Sigmoid colon (tissue), 7 donors: Measurements from ENCODE around the gene PPP1R12B. TPM values are rescaled to one million over a fixed set of nuclear protein-coding genes. Genes with fewer than 3 reads are reported as not detected.
"Not testable (repeated sequence)": the region's sequence is repeated elsewhere in the genome, so short reads cannot be mapped to it uniquely, and the experiment has no call there.

Source experiments
- DNase-seq: peaks from one replicate; pipeline ENCODE4 v3.0.0-alpha.2; 2019
- H3K27ac ChIP-seq, 4 donors: fragments of 200-600 bp; sonication (generic); one replicate each; pipeline ENCODE4 v1.5.1; 2016 to 2019; ENCODE audit warnings: mild to moderate bottlenecking in 1 of 4
- H3K27me3 ChIP-seq, 3 donors: fragments of 200-600 bp; sonication (generic); one replicate each; pipeline ENCODE4 v1.5.1; 2019; ENCODE audit warnings: mild to moderate bottlenecking in 1 of 3
- H3K36me3 ChIP-seq, 4 donors: fragments of 200-600 bp; sonication (generic); one replicate each; pipeline ENCODE4 v1.5.1; 2016 to 2019
- H3K4me1 ChIP-seq, 4 donors: fragments of 200-600 bp; sonication (generic); one replicate each; pipeline ENCODE4 v1.5.1; 2017 to 2019
- H3K4me3 ChIP-seq, 4 donors: fragments of 200-600 bp; sonication (generic); one replicate each; pipeline ENCODE4 v1.5.1; 2017 to 2019; ENCODE audit warnings: mild to moderate bottlenecking in 2 of 4, moderate library complexity in 1 of 4
- H3K9me3 ChIP-seq, 4 donors: fragments of 200-600 bp in 3 of 4; sonication (generic) in 3 of 4; one replicate each; pipeline versions ENCODE4 v1.5.1 to v1.6.1; 2013 to 2019
- CTCF ChIP-seq, 4 experiments: fragments of 450-650 bp in 3 of 4; fragments of 200-600 bp in 1 of 4; IDR thresholded peaks; one replicate each; pipeline ENCODE4 v1.5.1; 2016 to 2019; ENCODE audit warnings: antibody characterized with exemption in 4 of 4, mild to moderate bottlenecking in 3 of 4, moderate library complexity in 2 of 4
- EP300 ChIP-seq, 4 donors: sonication (generic); formaldehyde crosslinking; IDR thresholded peaks; one replicate each; pipeline ENCODE4 v1.6.1; 2017; ENCODE audit warnings: antibody characterized with exemption in 4 of 4
- POLR2A ChIP-seq, 2 donors: fragments of 450-650 bp; IDR thresholded peaks; one replicate each; pipeline ENCODE4 v1.6.1; 2016; ENCODE audit warnings: antibody characterized with exemption in 2 of 2, mild to moderate bottlenecking in 2 of 2, moderate library complexity in 2 of 2
- POLR2AphosphoS5 ChIP-seq, 4 donors: sonication (generic); formaldehyde crosslinking; IDR thresholded peaks; one replicate each; pipeline ENCODE4 v1.6.1; 2017; ENCODE audit warnings: antibody characterized with exemption in 4 of 4
- WGBS, 2 donors: extraction: QIAGEN DNeasy Blood & Tissue Kit; methylation state at CpG; one replicate each; pipeline ENCODE4 v1.1.7; 2013; 5-methylcytosine and 5-hydroxymethylcytosine counted together
- intact Hi-C: fragments of 100-400 bp; cut with DNase I; formaldehyde crosslinking; loops from one replicate; pipeline ENCODE4 v1.15.1; 2023
- polyA plus RNA-seq, 3 donors: library from polyadenylated mRNA; stranded (reverse); fragments of 200-250 nt; gene quantifications; one replicate each; pipeline ENCODE4 v1.2.3, GENCODE V29; 2013
- total RNA-seq, 4 donors: library from RNA; depleted of rRNA; stranded (reverse); fragments of >200 nt; gene quantifications; one replicate each; pipeline ENCODE4 v1.1.0, GENCODE V29; 2016
- donor health status: healthy with polysubstance abuse.
- donor health status: Bipolar disorder and iron deficiency.
- donor health status: healthy.

The PPP1R12B gene
- total and polyA plus RNA-seq, 7 donors, result 5.3 to 995 (median 493) TPM

GRCh38 chr1:202600432-202601041 is 252.0 kb downstream of the PPP1R12B start:
- Histone ChIP-seq H3K9me3 (no peaks in the 10 kb centered on the region), H3K27me3 (no peaks in the 10 kb centered on the region), H3K36me3 (peaks cover 0 to 32% (median 6%) of the 10 kb centered on the region in 4 donors), H3K27ac (peak overlapping the region in 3 of 4 donors; percentile 56 to 65 (median 59)), H3K4me3 (no peak overlapping the region), H3K4me1 (peaks cover 0 to 13% (median 7%) of the 10 kb centered on the region in 4 donors)
- no peak for DNase-seq
- 90 to 93% methylated on average over 10 of the region's 10 CpGs for WGBS, 2 donors
- intact Hi-C loops, result loop anchor here (2.0 kb wide), 1 partner anchor 100 kb away; no protein-coding TSS in a partner anchor
- TF ChIP-seq POLR2AphosphoS5 (IDR thresholded peaks at IDR 0.05) (no peak), POLR2A (IDR thresholded peaks at IDR 0.05) (no peak), CTCF (IDR thresholded peaks at IDR 0.05) (no peak), EP300 (IDR thresholded peaks at IDR 0.05) (no peak)

- TF ChIP-seq CTCF (IDR thresholded peaks at IDR 0.05) (no peak), EP300 (IDR thresholded peaks at IDR 0.05) (no peak), POLR2AphosphoS5 (IDR thresholded peaks at IDR 0.05) (no peak), POLR2A (IDR thresholded peaks at IDR 0.05) (no peak)
- no peak overlapping the region for H3K27ac ChIP-seq
- H3K27me3 ChIP-seq, result no peaks in the 10 kb centered on the region
- 95% methylated on average over 2 of the region's 2 CpGs for WGBS, 2 donors
- no peaks in the 10 kb centered on the region for H3K9me3 ChIP-seq
- no peak for DNase-seq
- peaks cover 0 to 41% (median 1%) of the 10 kb centered on the region in 4 donors for H3K36me3 ChIP-seq
- intact Hi-C loops, result no loop called here
- H3K4me3 ChIP-seq, result no peak overlapping the region
- H3K4me1 ChIP-seq, result peaks cover 0 to 13% (median 7%) of the 10 kb centered on the region in 4 donors
Measured at GRCh38 chr1:202603435-202603834, 254.9 kb downstream of the PPP1R12B start.

- Histone ChIP-seq H3K27ac (no peak overlapping the region), H3K4me3 (no peak overlapping the region), H3K27me3 (no peaks in the 10 kb centered on the region), H3K9me3 (no peaks in the 10 kb centered on the region), H3K4me1 (no peaks in the 10 kb centered on the region), H3K36me3 (peaks cover 0 to 41% (median 1%) of the 10 kb centered on the region in 4 donors)
- intact Hi-C loops, result no loop called here
- WGBS, 2 donors, result 82 to 91% methylated on average over 5 of the region's 5 CpGs
- no peak for TF ChIP-seq EP300 (IDR thresholded peaks at IDR 0.05)
- no peak for TF ChIP-seq CTCF (IDR thresholded peaks at IDR 0.05)
- TF ChIP-seq POLR2A (IDR thresholded peaks at IDR 0.05), result no peak
- no peak for TF ChIP-seq POLR2AphosphoS5 (IDR thresholded peaks at IDR 0.05)
- DNase-seq, result no peak
Measured at GRCh38 chr1:202605515-202605914, 257.0 kb downstream of the PPP1R12B start.

GRCh38 chr1:202612036-202612435 is 263.5 kb downstream of the PPP1R12B start:
- H3K36me3 ChIP-seq, H3K4me3 ChIP-seq, H3K9me3 ChIP-seq, intact Hi-C loops, H3K27me3 ChIP-seq, DNase-seq, H3K27ac ChIP-seq: not testable (repeated sequence)
- peaks cover 0 to 26% (median 20%) of the 10 kb centered on the region in 4 donors for H3K4me1 ChIP-seq
- WGBS, 2 donors, result 96 to 97% methylated on average over 3 of the region's 3 CpGs

GRCh38 chr1:202613571-202613970 is 265.1 kb downstream of the PPP1R12B start:
- intact Hi-C loops, result no loop called here
- no peaks in the 10 kb centered on the region for H3K9me3 ChIP-seq
- WGBS, 2 donors, result 91 to 97% methylated on average over 4 of the region's 4 CpGs
- TF ChIP-seq CTCF (IDR thresholded peaks at IDR 0.05) (no peak), POLR2A (IDR thresholded peaks at IDR 0.05) (no peak), EP300 (IDR thresholded peaks at IDR 0.05) (no peak)
- no peak for DNase-seq
- no peaks in the 10 kb centered on the region for H3K36me3 ChIP-seq
- no peaks in the 10 kb centered on the region for H3K27me3 ChIP-seq
- peaks cover 0 to 34% (median 28%) of the 10 kb centered on the region in 4 donors for H3K4me1 ChIP-seq
- no peak overlapping the region for H3K4me3 ChIP-seq
- peak overlapping the region in 1 of 4 donors; percentile 70 for H3K27ac ChIP-seq

- not testable (repeated sequence) for H3K4me3 ChIP-seq, H3K9me3 ChIP-seq, DNase-seq, H3K27me3 ChIP-seq, H3K36me3 ChIP-seq
- intact Hi-C loops, result loop anchor here (5.0 kb wide), 1 partner anchor 112 kb away; no protein-coding TSS in a partner anchor
- H3K27ac ChIP-seq, result peak overlapping the region; percentile 20 to 70 (median 56)
- H3K4me1 ChIP-seq, result peaks cover 0 to 44% (median 38%) of the 10 kb centered on the region in 4 donors
- 79 to 83% methylated on average over 11 of the region's 11 CpGs for WGBS, 2 donors
Measured at GRCh38 chr1:202614363-202615207, 266.1 kb downstream of the PPP1R12B start.

GRCh38 chr1:202615208-202615500 is 266.7 kb downstream of the PPP1R12B start:
- not testable (repeated sequence) for DNase-seq, H3K4me3 ChIP-seq, H3K27me3 ChIP-seq, H3K36me3 ChIP-seq, H3K9me3 ChIP-seq
- intact Hi-C loops, result loop anchor here (5.0 kb wide), 1 partner anchor 113 kb away; no protein-coding TSS in a partner anchor
- peak overlapping the region; percentile 20 to 70 (median 56) for H3K27ac ChIP-seq
- peaks cover 0 to 46% (median 41%) of the 10 kb centered on the region in 4 donors for H3K4me1 ChIP-seq
- 52 to 84% methylated on average over 1 of the region's 1 CpG for WGBS, 2 donors
